K562 (cell line): Measurements from ENCODE around the gene LY6G6F. TPM values are rescaled to one million over a fixed set of nuclear protein-coding genes. Genes with fewer than 3 reads are reported as not detected.

Experiments used
- NFRKB ChIP-seq: fragments of 450-650 bp; IDR thresholded peaks from 2 replicates; pipeline ENCODE4 v1.6.1; 2016; ENCODE audit warnings: low read depth
- NR1H2 ChIP-seq: sonication (generic); formaldehyde crosslinking; IDR thresholded peaks from 2 replicates; pipeline ENCODE4 v1.4.0; 2020; ENCODE audit warnings: mild to moderate bottlenecking, missing genetic modification reagents
- RHOXF2B ChIP-seq: fragments of 250-450 bp; sonication (Bioruptor Pico); conservative IDR thresholded peaks from 2 replicates; pipeline ENCODE4 v1.5.1; 2021
- ZFP36 ChIP-seq: fragments of 150-350 bp; IDR thresholded peaks from 2 replicates; pipeline ENCODE4 v1.6.1; 2018; ENCODE audit warnings: low read length, low read depth; ENCODE audit not compliant: partially characterized antibody
- polyA plus RNA-seq, 8 experiments: library from polyadenylated mRNA; depleted of rRNA in 4 of 8; stranded (reverse) in 5 of 8; unstranded in 3 of 8; fragments of >200 nt; fragmentation: Nextera tagmentation in 2 of 8; fragmentation: Illumina TruSeq in 1 of 8; extraction: Ambion mirVana in 2 of 8; extraction: Trizol in 1 of 8; gene quantifications; 2 replicates each; pipeline versions ENCODE4 v1.2.1 to v1.2.3, GENCODE V29; 2011 to 2014; ENCODE audit warnings: inconsistent platforms in 1 of 8, missing spikeins in 1 of 8
- total RNA-seq, 7 experiments: library from RNA; depleted of rRNA in 6 of 7; stranded (reverse); fragments of >200 nt in 6 of 7; fragmentation: Illumina TruSeq in 2 of 7; extraction: Trizol in 2 of 7; gene quantifications; 2 replicates each; pipeline versions ENCODE4 v1.2.1 to v1.2.3, GENCODE V29; 2011 to 2021; ENCODE audit warnings: low replicate concordance in 1 of 7
- TF ChIP-seq, protein P1 (sequence below): sonication (generic); formaldehyde crosslinking; IDR thresholded peaks from 2 replicates; pipeline ENCODE4 v1.8.0; 2022; ENCODE audit warnings: missing genetic modification reagents, mild to moderate bottlenecking, moderate library complexity, borderline replicate concordance
- TF ChIP-seq, protein P2 (sequence below), 2 experiments: fragments of 450-650 bp in 1 of 2; sonication (generic) in 1 of 2; formaldehyde crosslinking in 1 of 2; IDR thresholded peaks; 2 replicates each; pipeline versions ENCODE4 v1.7.1 to v1.9.0; 2016 to 2022; ENCODE audit warnings: inconsistent platforms in 1 of 2, mild to moderate bottlenecking in 1 of 2, missing genetic modification reagents in 1 of 2

The LY6G6F gene
- total and polyA plus RNA-seq, 9 of the 15 experiments (the other 6 are each of a cell fraction or from before 2014, with no cell fraction given) = 0.14 to 0.50 (median 0.28) TPM; not detected in 2

DNA sequence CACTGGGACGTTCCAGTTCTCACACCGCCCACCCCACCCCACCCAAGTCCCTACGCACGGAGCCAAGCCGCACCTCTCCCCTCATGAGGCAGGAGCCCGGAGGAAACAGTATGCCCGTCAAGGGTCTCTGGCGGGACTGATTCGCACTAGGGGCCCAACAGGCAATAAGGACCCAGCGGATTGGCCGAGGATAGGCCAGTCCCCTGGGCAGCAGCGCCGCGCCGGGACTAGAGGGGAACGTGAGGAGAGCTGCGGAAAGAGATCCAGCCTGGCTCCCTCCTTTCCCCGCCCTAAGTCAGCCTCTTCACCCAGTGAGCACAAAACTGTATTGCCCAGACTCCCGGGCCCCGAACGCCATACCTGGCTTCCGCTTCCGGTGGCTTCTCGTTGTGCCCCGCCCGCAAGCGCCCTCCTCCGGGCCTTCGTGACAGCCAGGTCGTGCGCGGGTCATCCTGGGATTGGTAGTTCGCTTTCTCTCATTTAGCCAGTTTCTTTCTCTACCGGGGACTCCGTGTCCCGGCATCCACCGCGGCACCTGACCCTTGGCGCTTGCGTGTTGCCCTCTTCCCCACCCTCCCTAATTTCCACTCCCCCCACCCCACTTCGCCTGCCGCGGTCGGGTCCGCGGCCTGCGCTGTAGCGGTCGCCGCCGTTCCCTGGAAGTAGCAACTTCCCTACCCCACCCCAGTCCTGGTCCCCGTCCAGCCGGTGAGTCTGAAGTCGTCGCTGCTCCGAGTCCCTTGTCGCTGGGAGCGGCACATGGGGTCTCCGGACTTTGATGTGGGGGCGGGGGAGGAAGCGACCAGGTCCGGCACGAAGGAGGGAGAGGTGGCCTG lies 40.9 kb upstream of the LY6G6F start, which contains the start of gene CSNK2B (continued):
- TF ChIP-seq NR1H2 (CRISPR knock-in tag) (0 out of 2 replicates have a peak, but pooled peaks have one; percentile 37), RHOXF2B (CRISPR knock-in tag) (peak; percentile 86; the same call in 1 of the 2 replicates), NFRKB (peak; percentile 94), ZFP36 (peak; percentile 22)
- TF ChIP-seq, protein P1, sequence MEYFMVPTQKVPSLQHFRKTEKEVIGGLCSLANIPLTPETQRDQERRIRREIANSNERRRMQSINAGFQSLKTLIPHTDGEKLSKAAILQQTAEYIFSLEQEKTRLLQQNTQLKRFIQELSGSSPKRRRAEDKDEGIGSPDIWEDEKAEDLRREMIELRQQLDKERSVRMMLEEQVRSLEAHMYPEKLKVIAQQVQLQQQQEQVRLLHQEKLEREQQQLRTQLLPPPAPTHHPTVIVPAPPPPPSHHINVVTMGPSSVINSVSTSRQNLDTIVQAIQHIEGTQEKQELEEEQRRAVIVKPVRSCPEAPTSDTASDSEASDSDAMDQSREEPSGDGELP (CRISPR knock-in tag) = peak; percentile 81
- TF ChIP-seq, protein P2, sequence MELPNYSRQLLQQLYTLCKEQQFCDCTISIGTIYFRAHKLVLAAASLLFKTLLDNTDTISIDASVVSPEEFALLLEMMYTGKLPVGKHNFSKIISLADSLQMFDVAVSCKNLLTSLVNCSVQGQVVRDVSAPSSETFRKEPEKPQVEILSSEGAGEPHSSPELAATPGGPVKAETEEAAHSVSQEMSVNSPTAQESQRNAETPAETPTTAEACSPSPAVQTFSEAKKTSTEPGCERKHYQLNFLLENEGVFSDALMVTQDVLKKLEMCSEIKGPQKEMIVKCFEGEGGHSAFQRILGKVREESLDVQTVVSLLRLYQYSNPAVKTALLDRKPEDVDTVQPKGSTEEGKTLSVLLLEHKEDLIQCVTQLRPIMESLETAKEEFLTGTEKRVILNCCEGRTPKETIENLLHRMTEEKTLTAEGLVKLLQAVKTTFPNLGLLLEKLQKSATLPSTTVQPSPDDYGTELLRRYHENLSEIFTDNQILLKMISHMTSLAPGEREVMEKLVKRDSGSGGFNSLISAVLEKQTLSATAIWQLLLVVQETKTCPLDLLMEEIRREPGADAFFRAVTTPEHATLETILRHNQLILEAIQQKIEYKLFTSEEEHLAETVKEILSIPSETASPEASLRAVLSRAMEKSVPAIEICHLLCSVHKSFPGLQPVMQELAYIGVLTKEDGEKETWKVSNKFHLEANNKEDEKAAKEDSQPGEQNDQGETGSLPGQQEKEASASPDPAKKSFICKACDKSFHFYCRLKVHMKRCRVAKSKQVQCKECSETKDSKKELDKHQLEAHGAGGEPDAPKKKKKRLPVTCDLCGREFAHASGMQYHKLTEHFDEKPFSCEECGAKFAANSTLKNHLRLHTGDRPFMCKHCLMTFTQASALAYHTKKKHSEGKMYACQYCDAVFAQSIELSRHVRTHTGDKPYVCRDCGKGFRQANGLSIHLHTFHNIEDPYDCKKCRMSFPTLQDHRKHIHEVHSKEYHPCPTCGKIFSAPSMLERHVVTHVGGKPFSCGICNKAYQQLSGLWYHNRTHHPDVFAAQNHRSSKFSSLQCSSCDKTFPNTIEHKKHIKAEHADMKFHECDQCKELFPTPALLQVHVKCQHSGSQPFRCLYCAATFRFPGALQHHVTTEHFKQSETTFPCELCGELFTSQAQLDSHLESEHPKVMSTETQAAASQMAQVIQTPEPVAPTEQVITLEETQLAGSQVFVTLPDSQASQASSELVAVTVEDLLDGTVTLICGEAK (IDR thresholded peaks at IDR 0.05) = peak; percentile 98
- TF ChIP-seq, protein P2 (CRISPR knock-in tag; IDR thresholded peaks at IDR 0.05) = no peak
